DND-41 (cell line): Measurements from ENCODE around the gene MRAP.

Source experiments
- CTCF ChIP-seq: IDR thresholded peaks from 2 replicates; pipeline ENCODE4 v1.5.1; 2012; ENCODE audit warnings: borderline replicate concordance, low read length, moderate library complexity, mild to moderate bottlenecking; ENCODE audit not compliant: poor library complexity, severe bottlenecking; ENCODE audit errors: extremely low read depth
- EZH2 ChIP-seq: IDR thresholded peaks from 3 replicates; pipeline ENCODE4 v1.6.1; 2012; ENCODE audit warnings: borderline replicate concordance, low read depth, mild to moderate bottlenecking, moderate library complexity, low read length, inconsistent platforms; ENCODE audit not compliant: severe bottlenecking

- TF ChIP-seq EZH2 (no peak), CTCF (no peak)
Observed at GRCh38 chr21:32298148-32298559, 501 bp upstream of the MRAP start.
